Peyer's patch (tissue), 4 donors: ENCODE data around the gene YAP1.

ENCODE experiments used
- POLR2A ChIP-seq, 2 donors: fragments of 450-650 bp; IDR thresholded peaks; one replicate each; pipeline ENCODE4 v1.5.1; 2017; ENCODE audit warnings: antibody characterized with exemption in 2 of 2, mild to moderate bottlenecking in 2 of 2, moderate library complexity in 2 of 2
- TF ChIP-seq, protein P1 (sequence below), 6 experiments: fragments of 450-650 bp in 4 of 6; fragments of 200-600 bp in 2 of 6; sonication (generic) in 1 of 6; IDR thresholded peaks; one replicate each; pipeline ENCODE4 v1.5.1; 2017 to 2019; ENCODE audit warnings: antibody characterized with exemption in 6 of 6, mild to moderate bottlenecking in 3 of 6, moderate library complexity in 1 of 6

DNA sequence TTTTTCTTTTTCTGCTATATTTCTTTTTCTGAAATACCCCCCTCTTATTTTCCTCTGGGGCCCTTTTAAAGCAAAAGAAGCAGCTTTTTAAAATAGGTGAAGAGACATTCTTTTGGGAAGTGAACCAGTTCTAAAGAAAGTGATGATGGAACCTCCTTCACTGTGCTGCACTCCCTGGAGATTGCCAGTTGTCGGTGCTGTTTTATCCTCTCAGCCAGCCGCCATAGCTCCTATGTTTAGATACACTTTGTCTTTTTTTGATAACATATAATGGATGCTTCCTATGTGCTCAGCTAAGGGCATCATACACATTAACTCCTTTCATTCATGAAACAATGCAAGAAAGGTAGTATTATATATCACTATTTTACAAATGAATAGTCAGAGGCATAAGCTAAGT is 49.0 kb upstream of the YAP1 start:
- TF ChIP-seq, protein P1, sequence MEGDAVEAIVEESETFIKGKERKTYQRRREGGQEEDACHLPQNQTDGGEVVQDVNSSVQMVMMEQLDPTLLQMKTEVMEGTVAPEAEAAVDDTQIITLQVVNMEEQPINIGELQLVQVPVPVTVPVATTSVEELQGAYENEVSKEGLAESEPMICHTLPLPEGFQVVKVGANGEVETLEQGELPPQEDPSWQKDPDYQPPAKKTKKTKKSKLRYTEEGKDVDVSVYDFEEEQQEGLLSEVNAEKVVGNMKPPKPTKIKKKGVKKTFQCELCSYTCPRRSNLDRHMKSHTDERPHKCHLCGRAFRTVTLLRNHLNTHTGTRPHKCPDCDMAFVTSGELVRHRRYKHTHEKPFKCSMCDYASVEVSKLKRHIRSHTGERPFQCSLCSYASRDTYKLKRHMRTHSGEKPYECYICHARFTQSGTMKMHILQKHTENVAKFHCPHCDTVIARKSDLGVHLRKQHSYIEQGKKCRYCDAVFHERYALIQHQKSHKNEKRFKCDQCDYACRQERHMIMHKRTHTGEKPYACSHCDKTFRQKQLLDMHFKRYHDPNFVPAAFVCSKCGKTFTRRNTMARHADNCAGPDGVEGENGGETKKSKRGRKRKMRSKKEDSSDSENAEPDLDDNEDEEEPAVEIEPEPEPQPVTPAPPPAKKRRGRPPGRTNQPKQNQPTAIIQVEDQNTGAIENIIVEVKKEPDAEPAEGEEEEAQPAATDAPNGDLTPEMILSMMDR (IDR thresholded peaks at IDR 0.05) = peak in 3 of 6 experiments; percentile 3 to 24 (median 20)
- TF ChIP-seq POLR2A (IDR thresholded peaks at IDR 0.05) = no peak
